T-helper 2 cell treated with Interferon-gamma antibody and Interleukin-4, amounts not matched to agents 5 μg/mL and 100 μg/mL, for 36 hours (primary cell): ENCODE measurements around the gene SRCIN1.
"Not testable (repeated sequence)": the region's sequence is repeated elsewhere in the genome, so short reads cannot be mapped to it uniquely, and the experiment has no call there.

Experiments
- DNase-seq: peaks from one replicate; pipeline ENCODE4 v3.0.0; 2021; ENCODE audit warnings: low spot score
- H3K27ac Mint-ChIP-seq: one replicate; pipeline ENCODE4 v1.8.0; 2021; ENCODE audit warnings: mild to moderate bottlenecking, mixed read lengths
- H3K27me3 Mint-ChIP-seq: one replicate; pipeline ENCODE4 v1.8.0; 2021; ENCODE audit warnings: low read depth, mixed read lengths
- H3K36me3 Mint-ChIP-seq: one replicate; pipeline ENCODE4 v1.8.0; 2021; ENCODE audit warnings: low read depth, mixed read lengths
- H3K4me1 Mint-ChIP-seq: one replicate; pipeline ENCODE4 v1.8.0; 2021; ENCODE audit warnings: low read depth, mixed read lengths
- H3K4me3 Mint-ChIP-seq: one replicate; pipeline ENCODE4 v1.8.0; 2022; ENCODE audit warnings: mild to moderate bottlenecking, moderate library complexity, mixed read lengths
- H3K9me3 Mint-ChIP-seq: one replicate; pipeline ENCODE4 v1.8.0; 2021; ENCODE audit warnings: mixed read lengths

SRCIN1 gene

GRCh38 chr17:38605841-38606645 is at the start of gene SRCIN1:
SRCIN1 (minus strand) TSS chr17:38605952; CDS start chr17:38605705, 247 bp downstream.
- Mint-ChIP-seq H3K36me3 (no peaks in the 10 kb centered on the region), H3K27ac (no peak within 1 kb of the TSS), H3K27me3 (peaks cover 74% of the 10 kb centered on the region), H3K4me1 (peaks cover 4% of the 10 kb centered on the region), H3K9me3 (no peaks in the 10 kb centered on the region), H3K4me3 (peak within 1 kb of the TSS; percentile 68)
- DNase-seq = peak; percentile 57

- Mint-ChIP-seq H3K9me3 (no peaks in the 10 kb centered on the region), H3K4me3 (no peak overlapping the region), H3K36me3 (no peaks in the 10 kb centered on the region), H3K4me1 (peaks cover 5% of the 10 kb centered on the region), H3K27ac (no peak overlapping the region), H3K27me3 (peaks cover 30% of the 10 kb centered on the region)
- no peak for DNase-seq
Measured at GRCh38 chr17:38654411-38655398, 49.0 kb upstream of the SRCIN1 start.

- no peak for DNase-seq
- peaks cover 5% of the 10 kb centered on the region for H3K4me1 Mint-ChIP-seq
- no peaks in the 10 kb centered on the region for H3K36me3 Mint-ChIP-seq
- H3K4me3 Mint-ChIP-seq = no peak overlapping the region
- no peak overlapping the region for H3K27ac Mint-ChIP-seq
- no peaks in the 10 kb centered on the region for H3K9me3 Mint-ChIP-seq
- H3K27me3 Mint-ChIP-seq = peaks cover 27% of the 10 kb centered on the region
Measured at GRCh38 chr17:38653679-38654078, 47.9 kb upstream of the SRCIN1 start.

GRCh38 chr17:38653230-38653629 is 47.5 kb upstream of the SRCIN1 start:
- no peaks in the 10 kb centered on the region for H3K9me3 Mint-ChIP-seq
- no peak overlapping the region for H3K4me3 Mint-ChIP-seq
- no peak overlapping the region for H3K27ac Mint-ChIP-seq
- H3K27me3 Mint-ChIP-seq = peaks cover 25% of the 10 kb centered on the region
- no peak for DNase-seq
- H3K36me3 Mint-ChIP-seq = no peaks in the 10 kb centered on the region
- peaks cover 3% of the 10 kb centered on the region for H3K4me1 Mint-ChIP-seq

GRCh38 chr17:38650653-38651173 is 45.0 kb upstream of the SRCIN1 start:
- H3K4me1 Mint-ChIP-seq, H3K27ac Mint-ChIP-seq: not testable (repeated sequence)
- peaks cover 23% of the 10 kb centered on the region for H3K27me3 Mint-ChIP-seq

GRCh38 chr17:38637951-38638350 is 32.2 kb upstream of the SRCIN1 start:
- no peak overlapping the region for H3K27ac Mint-ChIP-seq
- no peak overlapping the region for H3K4me3 Mint-ChIP-seq
- DNase-seq = no peak
- H3K27me3 Mint-ChIP-seq = peaks cover 9% of the 10 kb centered on the region
- no peaks in the 10 kb centered on the region for H3K9me3 Mint-ChIP-seq
- no peaks in the 10 kb centered on the region for H3K36me3 Mint-ChIP-seq
- no peaks in the 10 kb centered on the region for H3K4me1 Mint-ChIP-seq

More at GRCh38 chr17:38650653-38651173, 45.0 kb upstream of the SRCIN1 start:
- DNase-seq, H3K4me3 Mint-ChIP-seq, H3K9me3 Mint-ChIP-seq, H3K36me3 Mint-ChIP-seq: not testable (repeated sequence)

GRCh38 chr17:38636054-38636453 is 30.3 kb upstream of the SRCIN1 start:
- Mint-ChIP-seq H3K9me3 (no peaks in the 10 kb centered on the region), H3K36me3 (no peaks in the 10 kb centered on the region), H3K4me3 (no peak overlapping the region), H3K4me1 (no peaks in the 10 kb centered on the region), H3K27me3 (peaks cover 9% of the 10 kb centered on the region), H3K27ac (no peak overlapping the region)
- DNase-seq = no peak

GRCh38 chr17:38632334-38632733 is 26.6 kb upstream of the SRCIN1 start:
- H3K27me3 Mint-ChIP-seq = peaks cover 8% of the 10 kb centered on the region
- H3K27ac Mint-ChIP-seq = no peak overlapping the region
- DNase-seq = no peak
- no peaks in the 10 kb centered on the region for H3K9me3 Mint-ChIP-seq
- no peaks in the 10 kb centered on the region for H3K36me3 Mint-ChIP-seq
- H3K4me3 Mint-ChIP-seq = no peak overlapping the region
- no peaks in the 10 kb centered on the region for H3K4me1 Mint-ChIP-seq

GRCh38 chr17:38628441-38628840 is 22.7 kb upstream of the SRCIN1 start:
- H3K36me3 Mint-ChIP-seq = no peaks in the 10 kb centered on the region

GRCh38 chr17:38627957-38628356 is 22.2 kb upstream of the SRCIN1 start:
- Mint-ChIP-seq H3K4me1 (peaks cover 2% of the 10 kb centered on the region), H3K27ac (no peak overlapping the region), H3K36me3 (no peaks in the 10 kb centered on the region), H3K27me3 (peaks cover 16% of the 10 kb centered on the region), H3K4me3 (no peak overlapping the region), H3K9me3 (no peaks in the 10 kb centered on the region)
- DNase-seq = no peak

More at GRCh38 chr17:38628441-38628840, 22.7 kb upstream of the SRCIN1 start:
- no peak for DNase-seq
- Mint-ChIP-seq H3K9me3 (no peaks in the 10 kb centered on the region), H3K4me3 (no peak overlapping the region), H3K27ac (no peak overlapping the region), H3K4me1 (peaks cover 2% of the 10 kb centered on the region), H3K27me3 (peaks cover 16% of the 10 kb centered on the region)

GRCh38 chr17:38626606-38627226 is 21.0 kb upstream of the SRCIN1 start:
- H3K9me3 Mint-ChIP-seq, DNase-seq, H3K27ac Mint-ChIP-seq, H3K4me1 Mint-ChIP-seq, H3K4me3 Mint-ChIP-seq, H3K36me3 Mint-ChIP-seq: not testable (repeated sequence)
- peaks cover 16% of the 10 kb centered on the region for H3K27me3 Mint-ChIP-seq

GRCh38 chr17:38625482-38625881 is 19.7 kb upstream of the SRCIN1 start:
- H3K4me3 Mint-ChIP-seq = no peak overlapping the region
- H3K36me3 Mint-ChIP-seq = no peaks in the 10 kb centered on the region
- peaks cover 2% of the 10 kb centered on the region for H3K4me1 Mint-ChIP-seq
- H3K27me3 Mint-ChIP-seq = peaks cover 16% of the 10 kb centered on the region
- H3K27ac Mint-ChIP-seq = no peak overlapping the region
- no peak for DNase-seq
- no peaks in the 10 kb centered on the region for H3K9me3 Mint-ChIP-seq

- H3K36me3 Mint-ChIP-seq, H3K4me3 Mint-ChIP-seq, H3K9me3 Mint-ChIP-seq, H3K27ac Mint-ChIP-seq, H3K4me1 Mint-ChIP-seq, DNase-seq: not testable (repeated sequence)
- peaks cover 18% of the 10 kb centered on the region for H3K27me3 Mint-ChIP-seq
Measured at GRCh38 chr17:38624782-38625355, 19.1 kb upstream of the SRCIN1 start.
